HG02885 (cell line): ENCODE data around the gene PCDHGB4.
"Not testable (repeated sequence)": the region's sequence is repeated elsewhere in the genome, so short reads cannot be mapped to it uniquely, and the experiment has no call there.

Experiments used
- ATAC-seq: cut with Tn5 transposase; IDR thresholded peaks from one replicate; pipeline ENCODE4 v1.9.1; 2021; ENCODE audit warnings: mild to moderate bottlenecking; ENCODE audit not compliant: unreplicated experiment, poor library complexity

Gene PCDHGB4

DNA sequence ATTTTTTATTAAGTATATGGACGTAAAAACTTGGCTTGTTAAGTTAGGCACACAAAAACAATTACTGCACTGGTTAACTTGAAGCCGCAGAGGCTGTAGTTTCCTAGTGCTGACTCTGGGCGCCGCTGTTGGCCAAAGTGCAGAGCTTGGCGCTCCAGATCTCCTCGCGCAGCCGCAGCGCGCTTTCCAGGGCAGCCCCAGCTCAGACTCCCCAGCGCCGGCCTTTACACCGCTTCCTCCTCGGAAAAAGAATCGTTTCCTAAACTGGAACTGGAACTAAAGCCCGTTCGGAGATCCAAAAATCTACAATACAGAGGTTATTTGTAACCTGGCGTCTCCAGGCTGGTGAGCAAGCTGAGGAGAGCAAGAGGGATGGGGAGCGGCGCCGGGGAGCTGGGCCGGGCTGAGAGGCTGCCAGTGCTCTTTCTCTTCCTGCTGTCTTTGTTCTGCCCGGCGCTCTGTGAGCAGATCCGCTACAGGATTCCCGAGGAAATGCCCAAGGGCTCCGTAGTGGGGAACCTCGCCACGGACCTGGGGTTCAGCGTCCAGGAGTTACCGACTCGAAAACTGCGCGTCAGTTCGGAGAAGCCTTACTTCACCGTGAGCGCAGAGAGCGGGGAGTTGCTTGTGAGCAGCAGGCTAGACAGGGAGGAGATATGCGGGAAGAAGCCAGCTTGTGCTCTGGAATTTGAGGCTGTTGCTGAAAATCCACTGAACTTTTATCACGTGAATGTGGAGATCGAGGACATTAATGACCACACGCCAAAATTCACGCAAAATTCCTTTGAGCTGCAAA, 10.5 kb downstream of the PCDHGB4 start, which contains the start of gene PCDHGB5:
Gene PCDHGB5 (plus strand): TSS at position 192 of the 796 bp plus-strand sequence. CDS start 181 bp downstream, at position 373.
- peak; percentile 100 for ATAC-seq

GRCh38 chr5:141398608-141399007, 11.1 kb downstream of the PCDHGB4 start:
- no peak for ATAC-seq

DNA sequence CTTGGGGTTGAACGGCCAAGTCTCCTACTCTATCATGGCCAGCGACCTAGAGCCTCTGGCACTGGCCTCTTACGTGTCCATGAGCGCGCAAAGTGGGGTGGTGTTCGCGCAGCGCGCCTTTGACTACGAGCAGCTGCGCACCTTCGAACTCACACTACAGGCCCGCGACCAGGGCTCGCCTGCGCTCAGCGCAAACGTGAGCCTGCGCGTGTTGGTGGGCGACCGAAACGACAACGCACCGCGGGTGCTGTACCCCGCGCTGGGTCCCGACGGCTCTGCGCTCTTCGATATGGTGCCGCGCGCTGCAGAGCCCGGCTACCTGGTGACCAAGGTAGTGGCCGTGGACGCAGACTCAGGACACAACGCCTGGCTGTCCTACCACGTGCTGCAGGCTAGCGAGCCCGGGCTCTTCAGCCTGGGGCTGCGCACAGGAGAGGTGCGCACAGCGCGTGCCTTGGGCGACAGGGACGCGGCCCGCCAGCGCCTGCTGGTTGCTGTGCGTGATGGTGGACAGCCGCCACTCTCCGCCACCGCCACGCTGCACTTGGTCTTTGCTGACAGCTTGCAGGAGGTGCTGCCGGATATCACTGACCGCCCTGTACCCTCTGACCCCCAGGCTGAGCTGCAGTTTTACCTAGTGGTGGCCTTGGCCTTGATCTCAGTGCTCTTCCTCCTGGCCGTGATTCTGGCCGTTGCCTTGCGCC, 12.2 kb downstream of the PCDHGB4 start:
- ATAC-seq: no peak

DNA sequence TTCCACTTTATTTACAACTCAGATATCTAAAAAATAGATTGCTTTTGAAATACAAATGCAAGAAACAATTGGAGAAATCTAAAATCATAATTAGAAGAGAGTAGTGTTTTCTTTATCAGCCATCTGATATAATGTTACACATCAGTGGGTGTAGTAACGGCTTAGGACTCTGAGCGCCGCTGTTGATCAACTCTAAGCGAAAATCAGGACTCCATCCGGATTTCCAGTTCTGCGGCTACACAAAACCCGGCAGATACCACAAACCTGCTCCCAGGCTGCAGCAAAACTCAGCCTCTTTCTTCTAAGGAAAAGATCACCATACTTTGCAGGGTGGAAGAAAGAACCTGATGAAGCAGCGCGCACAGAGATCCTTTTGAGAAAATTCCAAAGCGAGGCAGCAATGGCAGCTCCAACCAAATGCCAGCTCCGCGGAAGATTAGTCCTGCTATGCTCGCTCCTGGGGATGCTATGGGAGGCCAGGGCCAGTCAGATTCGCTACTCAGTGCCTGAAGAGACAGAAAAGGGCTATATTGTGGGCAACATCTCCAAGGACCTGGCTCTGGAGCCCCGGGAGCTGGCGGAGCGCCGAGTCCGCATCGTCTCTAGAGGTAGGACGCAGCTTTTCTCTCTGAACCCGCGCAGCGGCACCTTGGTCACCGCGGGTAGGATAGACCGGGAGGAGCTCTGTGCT, 15.2 kb downstream of the PCDHGB4 start, which contains the start of gene PCDHGA9:
Gene PCDHGA9 (plus strand): TSS at position 226 of the 691 bp plus-strand sequence. CDS start 175 bp downstream, at position 401.
- no peak for ATAC-seq

- no peak for ATAC-seq
These were observed 15.9 kb downstream of the PCDHGB4 start for GRCh38 chr5:141403387-141403786.

GRCh38 chr5:141407790-141408505, 20.4 kb downstream of the PCDHGB4 start, which contains the start of gene PCDHGB6:
PCDHGB6 (plus strand) TSS chr5:141408021; CDS start chr5:141408203, 182 bp downstream.
- peak; percentile 77 for ATAC-seq

DNA sequence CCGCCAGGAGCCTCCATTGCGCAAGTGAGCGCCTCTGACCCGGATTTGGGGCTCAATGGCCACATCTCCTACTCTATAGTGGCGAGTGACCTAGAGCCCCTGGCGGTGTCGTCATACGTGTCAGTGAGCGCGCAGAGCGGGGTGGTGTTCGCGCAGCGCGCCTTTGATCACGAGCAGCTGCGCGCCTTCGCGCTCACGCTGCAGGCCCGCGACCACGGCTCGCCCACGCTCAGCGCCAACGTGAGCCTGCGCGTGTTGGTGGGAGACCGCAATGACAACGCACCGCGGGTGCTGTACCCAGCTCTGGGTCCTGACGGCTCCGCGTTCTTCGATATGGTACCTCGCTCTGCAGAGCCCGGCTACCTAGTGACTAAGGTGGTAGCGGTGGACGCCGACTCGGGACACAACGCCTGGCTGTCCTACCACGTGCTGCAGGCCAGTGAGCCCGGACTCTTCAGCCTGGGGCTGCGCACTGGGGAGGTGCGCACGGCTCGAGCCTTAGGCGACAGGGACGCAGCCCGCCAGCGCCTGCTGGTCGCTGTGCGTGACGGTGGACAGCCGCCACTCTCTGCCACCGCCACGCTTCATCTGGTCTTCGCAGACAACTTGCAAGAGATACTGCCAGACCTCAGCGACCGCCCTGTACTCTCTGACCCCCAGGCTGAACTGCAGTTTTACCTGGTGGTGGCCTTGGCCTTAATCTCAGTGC, 22.3 kb downstream of the PCDHGB4 start:
- no peak for ATAC-seq

DNA sequence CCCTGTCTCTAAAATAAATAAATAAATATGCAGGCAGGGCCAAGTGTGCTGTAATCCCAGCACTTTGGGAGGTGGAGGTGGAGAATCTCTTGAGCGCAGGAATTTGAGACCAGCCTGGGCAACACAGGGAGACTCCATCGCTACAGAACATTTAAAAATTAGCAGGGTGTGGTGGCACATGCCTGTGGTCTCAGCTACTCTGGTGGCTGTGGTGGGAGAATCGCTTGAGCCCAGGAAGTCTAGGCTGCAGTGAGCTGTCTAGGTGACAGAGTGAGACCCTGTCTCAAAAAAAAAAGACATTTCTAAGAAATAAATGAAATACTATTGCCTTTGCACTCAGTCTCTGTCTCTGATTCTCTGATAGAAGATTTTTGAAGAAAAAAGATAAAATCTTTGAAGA, 24.1 kb downstream of the PCDHGB4 start:
- no peak for ATAC-seq

- ATAC-seq: peak; percentile 65
These were observed 25.5 kb downstream of the PCDHGB4 start, which contains the start of gene PCDHGA10 for GRCh38 chr5:141412854-141413539. PCDHGA10 (plus strand) TSS chr5:141412987; CDS start chr5:141413176, 189 bp downstream.

- no peak for ATAC-seq
These were observed 26.1 kb downstream of the PCDHGB4 start for GRCh38 chr5:141413540-141414069.

GRCh38 chr5:141414548-141415274, 27.2 kb downstream of the PCDHGB4 start:
- not testable (repeated sequence) for ATAC-seq

- ATAC-seq: not testable (repeated sequence)
These were observed 27.7 kb downstream of the PCDHGB4 start for GRCh38 chr5:141415275-141415618.

- peak; percentile 80 for ATAC-seq
These were observed 30.1 kb downstream of the PCDHGB4 start, which contains the start of gene PCDHGB7 for GRCh38 chr5:141417494-141418172. PCDHGB7 (plus strand) TSS chr5:141417677; CDS start chr5:141417860, 183 bp downstream.

DNA sequence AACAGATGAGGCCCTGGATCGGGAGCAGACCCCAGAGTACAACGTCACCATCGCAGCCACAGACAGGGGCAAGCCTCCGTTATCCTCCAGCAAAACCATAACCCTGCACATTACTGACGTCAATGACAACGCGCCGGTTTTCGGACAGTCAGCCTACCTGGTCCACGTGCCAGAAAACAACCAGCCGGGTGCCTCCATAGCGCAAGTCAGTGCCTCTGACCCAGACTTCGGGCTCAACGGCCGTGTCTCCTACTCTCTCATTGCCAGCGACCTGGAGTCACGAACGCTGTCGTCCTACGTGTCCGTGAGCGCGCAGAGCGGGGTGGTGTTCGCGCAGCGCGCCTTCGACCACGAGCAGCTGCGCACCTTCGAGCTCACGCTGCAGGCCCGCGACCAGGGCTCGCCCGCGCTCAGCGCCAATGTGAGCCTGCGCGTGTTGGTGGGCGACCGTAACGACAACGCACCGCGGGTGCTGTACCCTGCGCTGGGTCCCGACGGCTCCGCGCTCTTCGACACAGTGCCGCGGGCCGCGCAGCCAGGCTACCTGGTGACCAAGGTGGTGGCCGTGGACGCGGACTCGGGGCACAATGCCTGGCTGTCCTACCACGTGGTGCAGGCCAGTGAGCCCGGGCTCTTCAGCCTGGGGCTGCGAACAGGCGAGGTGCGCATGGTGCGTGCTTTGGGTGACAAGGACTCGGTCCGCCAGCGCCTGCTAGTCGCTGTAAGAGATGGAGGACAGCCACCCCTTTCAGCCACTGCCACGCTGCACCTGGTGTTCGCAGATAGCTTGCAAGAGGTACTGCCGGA, 31.8 kb downstream of the PCDHGB4 start:
- no peak for ATAC-seq

DNA sequence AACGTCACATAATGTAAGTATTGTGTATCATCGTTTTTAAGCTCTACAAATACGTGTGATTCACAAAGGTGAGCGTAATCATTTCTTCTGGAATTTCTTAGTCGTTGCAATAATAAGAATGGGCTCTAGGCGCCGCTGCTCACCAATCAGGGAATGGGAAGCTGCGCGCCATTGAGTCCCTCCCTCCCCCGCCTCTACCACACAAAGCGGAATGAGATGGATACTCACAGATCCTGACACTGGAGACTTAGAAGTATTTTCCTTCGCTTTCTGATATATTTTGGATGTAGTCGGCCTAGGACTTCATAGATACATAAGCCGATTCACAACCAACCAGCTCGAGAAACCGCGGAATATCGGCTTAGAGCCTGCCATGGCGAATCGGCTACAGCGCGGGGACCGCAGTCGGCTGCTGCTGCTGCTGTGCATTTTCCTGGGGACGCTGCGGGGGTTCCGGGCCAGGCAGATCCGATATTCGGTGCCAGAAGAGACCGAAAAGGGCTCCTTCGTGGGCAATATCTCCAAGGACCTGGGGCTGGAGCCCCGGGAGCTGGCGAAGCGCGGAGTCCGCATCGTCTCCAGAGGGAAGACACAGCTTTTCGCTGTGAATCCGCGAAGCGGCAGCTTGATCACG, 33.5 kb downstream of the PCDHGB4 start, which contains the start of gene PCDHGA11:
Gene PCDHGA11 (plus strand): TSS at position 197 of the 634 bp plus-strand sequence. CDS start 177 bp downstream, at position 374.
- peak; percentile 60 for ATAC-seq

GRCh38 chr5:141421489-141421855, 34.0 kb downstream of the PCDHGB4 start:
- no peak for ATAC-seq
